GM19238 (cell line): ENCODE measurements around the gene IER2.

ENCODE experiments used
- DNase-seq: peaks from one replicate; pipeline ENCODE4 v3.0.0; 2011; ENCODE audit warnings: low spot score; ENCODE audit not compliant: insufficient read length

Gene IER2

DNA sequence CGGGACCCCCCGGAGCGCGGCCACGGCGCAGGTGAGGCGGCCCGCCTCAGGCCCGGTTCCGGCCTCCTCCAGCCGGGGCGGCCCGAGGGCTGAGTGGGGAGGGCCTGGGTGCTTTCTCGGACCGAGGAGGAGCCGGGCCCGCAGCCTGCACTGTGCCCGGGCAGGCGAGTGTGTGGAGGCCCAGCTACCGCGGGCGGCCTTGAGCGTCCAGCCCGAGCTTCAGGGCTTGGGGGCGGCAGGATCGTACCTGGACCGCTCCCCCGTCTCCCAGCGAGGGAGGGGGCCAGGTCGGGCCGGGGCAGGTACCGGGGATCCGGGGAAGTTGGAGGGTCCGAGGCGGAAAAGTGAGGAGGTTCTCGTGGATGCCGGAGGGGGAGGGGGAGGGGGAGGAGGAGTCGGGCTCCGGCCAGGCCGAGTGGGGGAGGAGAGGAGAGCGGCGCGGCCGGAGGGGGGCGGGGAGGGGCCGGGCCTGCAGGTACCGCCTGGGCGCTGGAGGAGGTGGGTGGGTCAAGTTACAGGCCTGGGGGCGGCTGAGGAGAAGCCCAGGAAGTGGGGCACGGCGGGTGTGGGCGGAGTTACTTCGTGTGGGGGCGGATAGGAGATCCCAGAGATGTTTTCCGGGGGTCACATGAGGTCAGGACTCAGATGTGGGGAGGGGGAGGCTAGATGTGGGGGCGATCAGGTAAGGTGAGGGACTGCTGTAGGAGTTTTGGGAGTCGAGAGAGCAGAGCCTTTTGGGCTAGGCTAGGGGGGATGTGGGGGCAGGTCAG, 31.6 kb upstream of the IER2 start:
- peak; percentile 71 for DNase-seq

GRCh38 chr19:13119627-13120026, 30.6 kb upstream of the IER2 start:
- DNase-seq, result no peak

- DNase-seq, result no peak
These were observed 30.2 kb upstream of the IER2 start for GRCh38 chr19:13120031-13120430.

DNA sequence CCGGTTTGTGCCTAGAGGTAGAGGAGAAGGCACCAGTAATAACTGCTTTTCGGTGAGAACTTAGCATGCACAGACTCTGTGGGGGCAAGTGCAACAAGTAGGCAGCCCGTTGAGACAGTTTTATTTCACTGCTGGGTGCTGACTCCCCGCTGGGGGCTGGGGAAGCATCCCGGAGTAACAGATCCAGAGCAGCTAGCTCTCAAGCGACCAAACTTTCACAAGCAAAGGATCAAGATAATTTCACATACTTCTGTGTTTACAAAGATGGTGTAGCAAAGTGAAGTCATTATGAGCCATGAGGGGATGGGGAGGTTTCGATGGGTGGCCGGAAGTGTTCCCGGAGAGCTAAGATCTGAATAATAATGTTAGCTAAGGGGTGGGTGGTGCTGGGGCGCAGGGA, 29.4 kb upstream of the IER2 start:
- no peak for DNase-seq

DNA sequence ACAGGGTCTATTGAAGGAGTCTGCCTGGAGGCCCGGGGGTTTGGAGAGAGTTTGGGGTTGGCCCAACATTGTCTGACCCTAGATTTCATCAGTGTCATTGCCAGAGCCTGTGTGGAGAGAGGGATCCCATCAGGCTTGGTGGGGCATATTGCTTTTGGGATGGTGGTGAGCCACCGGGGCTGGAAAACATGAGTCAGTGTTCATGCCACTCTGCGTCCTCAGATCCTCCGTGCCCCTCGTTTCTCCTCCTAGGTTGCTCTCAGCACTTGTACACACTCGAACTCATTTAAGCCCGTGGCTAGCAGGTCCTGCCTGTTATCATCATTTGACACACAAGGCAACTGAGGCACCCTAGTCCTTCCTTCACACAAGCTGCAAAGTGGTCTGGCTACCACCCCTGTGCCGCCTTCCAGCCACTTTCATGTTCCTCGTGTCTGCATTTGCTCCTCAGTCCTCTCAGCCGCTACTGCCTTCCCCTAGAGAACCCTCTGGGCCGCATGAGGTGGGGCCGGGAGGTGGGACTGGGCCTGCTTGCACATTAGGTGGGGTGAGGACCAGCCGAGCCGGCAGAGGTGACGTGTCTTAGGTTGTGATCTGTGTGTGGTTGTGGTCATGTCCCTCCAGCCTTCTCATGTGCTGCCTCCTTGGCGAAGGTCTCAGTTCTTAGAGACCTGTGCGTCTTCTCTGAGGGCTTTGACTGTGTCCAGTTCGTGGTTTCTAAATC, 28.5 kb upstream of the IER2 start:
- DNase-seq, result no peak

DNA sequence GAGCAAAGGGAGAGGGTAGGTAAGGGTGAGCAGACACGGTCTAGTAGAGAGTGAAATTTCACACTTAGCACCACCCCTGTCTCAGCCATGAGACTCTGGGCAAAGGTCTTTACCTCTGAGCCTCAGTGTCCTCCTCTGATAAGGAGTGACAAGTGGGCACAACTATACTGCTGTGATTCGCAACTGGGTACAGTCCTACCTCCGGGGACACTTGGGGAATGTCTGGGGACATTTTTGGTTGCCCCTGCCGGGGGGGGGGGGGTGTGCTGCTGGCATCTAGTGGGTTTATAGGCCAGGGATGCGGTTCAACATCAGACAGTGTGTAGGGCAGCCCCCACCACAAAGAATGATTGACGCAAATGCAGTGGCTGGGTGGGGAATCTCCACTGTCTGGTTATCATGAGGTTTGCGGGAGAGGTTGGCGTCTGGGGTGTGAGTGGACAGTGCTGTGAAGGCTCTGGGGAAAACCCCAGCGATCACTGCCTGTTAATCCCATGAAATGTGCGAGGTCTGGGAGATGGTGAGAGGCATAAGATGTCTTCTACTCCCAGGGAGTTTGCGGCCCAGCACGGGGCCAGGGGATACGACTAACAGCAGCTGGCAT, 27.8 kb upstream of the IER2 start:
- no peak for DNase-seq

GRCh38 chr19:13122980-13123957, 26.9 kb upstream of the IER2 start:
- no peak for DNase-seq

GRCh38 chr19:13127051-13127450, 23.2 kb upstream of the IER2 start:
- no peak for DNase-seq

GRCh38 chr19:13127811-13128575, 22.2 kb upstream of the IER2 start:
- DNase-seq, result no peak

DNA sequence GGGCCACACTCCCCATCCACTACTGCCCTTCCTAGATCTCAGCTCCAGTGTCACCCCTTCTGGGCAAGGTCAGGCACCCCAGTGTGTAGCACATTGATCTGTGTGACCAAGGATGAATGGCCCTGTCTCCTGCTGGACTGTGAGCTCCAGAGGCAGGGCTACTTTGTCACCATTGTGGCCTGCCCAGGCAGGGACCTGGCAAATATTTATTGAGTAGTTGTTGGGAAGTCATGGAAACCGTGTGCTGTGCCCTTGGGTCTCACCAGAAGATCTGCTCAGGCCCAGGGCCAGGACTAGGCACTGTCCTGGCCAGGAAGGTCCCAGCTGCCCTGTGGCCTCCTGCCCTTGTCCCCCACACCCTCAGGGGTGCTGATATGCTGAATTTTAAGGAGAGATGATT, 21.6 kb upstream of the IER2 start:
- no peak for DNase-seq

DNA sequence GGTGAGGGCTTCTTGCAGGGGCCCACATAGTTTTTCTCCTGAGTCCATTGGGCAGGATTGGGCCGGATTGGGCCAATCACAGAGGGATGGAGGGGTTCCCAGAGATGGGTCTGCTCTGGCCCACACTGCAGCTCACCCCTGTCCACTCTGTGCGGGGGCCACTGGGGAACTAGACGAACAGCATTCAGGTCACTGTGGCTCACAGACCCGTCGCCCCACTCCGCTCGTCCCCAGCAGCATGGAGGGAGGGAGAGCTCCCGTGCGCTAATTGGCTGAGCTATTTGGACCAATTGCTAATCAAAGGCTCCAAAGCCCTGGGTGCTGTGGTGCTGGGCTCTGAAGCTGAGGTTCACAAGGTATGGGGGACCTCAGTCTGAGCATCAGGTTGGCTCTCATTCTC, 20.8 kb upstream of the IER2 start:
- DNase-seq, result no peak

- no peak for DNase-seq
These were observed 19.2 kb upstream of the IER2 start for GRCh38 chr19:13130886-13131490.

GRCh38 chr19:13132471-13133180, 17.6 kb upstream of the IER2 start:
- no peak for DNase-seq

GRCh38 chr19:13133241-13133870, 16.9 kb upstream of the IER2 start:
- no peak for DNase-seq

GRCh38 chr19:13134626-13135025, 15.6 kb upstream of the IER2 start:
- DNase-seq, result no peak

DNA sequence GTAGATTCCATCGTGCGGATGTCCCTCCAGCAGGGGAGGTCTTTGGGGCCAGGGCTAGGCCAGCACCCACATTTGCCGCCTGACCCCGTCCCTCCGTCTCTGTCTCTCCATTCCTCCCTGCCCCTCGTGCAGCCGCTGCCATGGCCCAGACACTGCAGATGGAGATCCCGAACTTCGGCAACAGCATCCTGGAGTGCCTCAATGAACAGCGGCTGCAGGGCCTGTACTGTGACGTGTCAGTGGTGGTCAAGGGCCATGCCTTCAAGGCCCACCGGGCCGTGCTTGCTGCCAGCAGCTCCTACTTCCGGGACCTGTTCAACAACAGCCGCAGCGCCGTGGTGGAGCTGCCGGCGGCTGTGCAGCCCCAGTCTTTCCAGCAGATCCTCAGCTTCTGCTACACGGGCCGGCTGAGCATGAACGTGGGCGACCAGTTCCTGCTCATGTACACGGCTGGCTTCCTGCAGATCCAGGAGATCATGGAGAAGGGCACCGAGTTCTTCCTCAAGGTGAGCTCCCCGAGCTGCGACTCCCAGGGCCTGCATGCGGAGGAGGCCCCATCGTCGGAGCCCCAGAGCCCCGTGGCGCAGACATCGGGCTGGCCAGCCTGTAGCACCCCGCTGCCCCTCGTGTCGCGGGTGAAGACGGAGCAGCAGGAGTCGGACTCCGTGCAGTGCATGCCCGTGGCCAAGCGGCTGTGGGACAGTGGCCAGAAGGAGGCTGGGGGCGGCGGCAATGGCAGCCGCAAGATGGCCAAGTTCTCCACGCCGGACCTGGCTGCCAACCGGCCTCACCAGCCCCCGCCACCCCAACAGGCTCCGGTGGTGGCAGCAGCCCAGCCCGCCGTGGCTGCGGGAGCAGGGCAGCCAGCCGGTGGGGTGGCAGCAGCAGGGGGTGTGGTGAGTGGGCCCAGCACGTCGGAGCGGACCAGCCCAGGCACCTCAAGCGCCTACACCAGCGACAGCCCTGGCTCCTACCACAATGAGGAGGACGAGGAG, 14.8 kb upstream of the IER2 start:
- DNase-seq, result no peak

DNA sequence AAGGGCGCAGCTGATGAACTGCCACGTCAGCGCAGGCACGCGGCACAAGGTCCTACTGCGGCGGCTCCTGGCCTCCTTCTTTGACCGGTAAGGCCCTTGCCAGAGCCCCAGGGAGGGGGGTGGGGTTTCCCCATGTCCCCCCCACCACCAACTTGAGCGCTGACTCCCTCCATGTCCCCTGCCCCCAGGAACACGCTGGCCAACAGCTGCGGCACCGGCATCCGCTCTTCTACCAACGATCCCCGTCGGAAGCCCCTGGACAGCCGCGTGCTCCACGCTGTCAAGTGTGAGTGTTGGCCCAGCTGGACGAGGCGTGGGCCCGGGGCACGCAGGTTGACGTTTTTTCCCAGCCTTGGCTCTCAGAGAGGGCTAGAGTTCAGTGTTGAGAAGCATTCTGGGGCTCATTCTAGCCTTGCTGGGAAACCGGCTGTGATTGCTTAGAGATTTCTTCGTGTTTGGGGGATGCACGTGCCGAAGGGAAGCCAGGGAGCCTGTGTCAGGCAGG, 12.9 kb upstream of the IER2 start:
- no peak for DNase-seq
